ENCODE measurements around the gene OR52W1.

Gene OR52W1, protein sequence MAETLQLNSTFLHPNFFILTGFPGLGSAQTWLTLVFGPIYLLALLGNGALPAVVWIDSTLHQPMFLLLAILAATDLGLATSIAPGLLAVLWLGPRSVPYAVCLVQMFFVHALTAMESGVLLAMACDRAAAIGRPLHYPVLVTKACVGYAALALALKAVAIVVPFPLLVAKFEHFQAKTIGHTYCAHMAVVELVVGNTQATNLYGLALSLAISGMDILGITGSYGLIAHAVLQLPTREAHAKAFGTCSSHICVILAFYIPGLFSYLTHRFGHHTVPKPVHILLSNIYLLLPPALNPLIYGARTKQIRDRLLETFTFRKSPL

DNA sequence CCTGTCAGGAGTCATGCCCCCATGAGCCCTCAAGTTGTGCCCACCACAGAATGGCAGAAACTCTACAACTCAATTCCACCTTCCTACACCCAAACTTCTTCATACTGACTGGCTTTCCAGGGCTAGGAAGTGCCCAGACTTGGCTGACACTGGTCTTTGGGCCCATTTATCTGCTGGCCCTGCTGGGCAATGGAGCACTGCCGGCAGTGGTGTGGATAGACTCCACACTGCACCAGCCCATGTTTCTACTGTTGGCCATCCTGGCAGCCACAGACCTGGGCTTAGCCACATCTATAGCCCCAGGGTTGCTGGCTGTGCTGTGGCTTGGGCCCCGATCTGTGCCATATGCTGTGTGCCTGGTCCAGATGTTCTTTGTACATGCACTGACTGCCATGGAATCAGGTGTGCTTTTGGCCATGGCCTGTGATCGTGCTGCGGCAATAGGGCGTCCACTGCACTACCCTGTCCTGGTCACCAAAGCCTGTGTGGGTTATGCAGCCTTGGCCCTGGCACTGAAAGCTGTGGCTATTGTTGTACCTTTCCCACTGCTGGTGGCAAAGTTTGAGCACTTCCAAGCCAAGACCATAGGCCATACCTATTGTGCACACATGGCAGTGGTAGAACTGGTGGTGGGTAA is at the start of gene OR52W1:
Gene OR52W1 (plus strand): TSS at position 51 of the 637 bp plus-strand sequence. CDS start 0 bp downstream, at position 51.
- Mint-ChIP-seq H3K27me3 (no peaks in the 10 kb centered on the region), H3K36me3 (ENCODE audit: insufficient read depth) (peaks cover 8% of the 10 kb centered on the region), H3K4me3 (no peak within 1 kb of the TSS), H3K9me3 (peaks cover 4% of the 10 kb centered on the region), H3K27ac (ENCODE audit: low read depth) (peak within 1 kb of the TSS; percentile 86), H3K4me1 (peaks cover 64% of the 10 kb centered on the region)
- no peak for DNase-seq (ENCODE audit: low spot score in 2 of 2)
- no peak for ATAC-seq (replicated peaks; ENCODE audit: extremely low read depth, poor library complexity, severe bottlenecking)

DNA sequence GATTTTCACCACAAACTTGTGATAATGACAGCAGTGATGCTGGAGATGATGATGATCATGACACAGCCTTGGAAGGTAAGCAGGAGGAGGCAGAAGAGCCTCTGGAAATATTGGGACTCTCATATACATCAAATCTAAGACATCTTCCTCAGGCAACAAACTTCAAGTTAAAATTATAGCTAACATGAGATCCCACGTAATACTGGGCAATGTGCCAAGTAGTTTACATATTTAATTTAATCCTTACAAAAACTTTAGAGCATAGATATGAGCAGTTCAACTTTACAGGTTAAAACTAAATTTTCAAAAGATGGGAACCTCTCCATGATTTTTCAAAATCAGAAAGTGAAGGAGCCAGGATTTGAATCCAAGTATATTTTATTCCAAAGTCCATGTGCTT is 47.9 kb upstream of the OR52W1 start:
- Mint-ChIP-seq H3K4me3 (no peak overlapping the region), H3K36me3 (ENCODE audit: insufficient read depth) (no peaks in the 10 kb centered on the region), H3K27me3 (peaks cover 9% of the 10 kb centered on the region), H3K4me1 (no peaks in the 10 kb centered on the region), H3K9me3 (no peaks in the 10 kb centered on the region), H3K27ac (ENCODE audit: low read depth) (no peak overlapping the region)
- ATAC-seq (replicated peaks; ENCODE audit: extremely low read depth, poor library complexity, severe bottlenecking): no peak
- DNase-seq (ENCODE audit: low spot score in 2 of 2): no peak

DNA sequence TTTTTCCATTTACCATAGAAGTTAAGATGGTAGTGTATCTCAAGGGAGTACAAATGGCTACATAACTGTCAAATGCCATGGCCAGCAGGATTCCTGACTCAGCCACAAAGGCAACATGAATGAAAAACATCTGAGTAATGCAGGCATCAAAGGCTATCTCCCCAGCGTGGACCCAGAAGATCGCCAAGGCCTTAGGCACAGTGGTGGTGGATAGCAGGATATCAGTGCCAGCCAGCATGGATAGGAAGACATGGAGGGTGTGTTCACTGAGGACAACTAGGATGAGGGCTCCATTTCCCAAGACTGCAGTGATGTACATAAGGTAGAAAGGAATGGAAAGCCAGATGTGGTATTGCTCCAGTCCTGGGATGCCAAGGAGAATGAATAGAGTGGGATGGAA is 46.9 kb upstream of the OR52W1 start:
- H3K27me3 Mint-ChIP-seq: peaks cover 9% of the 10 kb centered on the region
- no peaks in the 10 kb centered on the region for H3K4me1 Mint-ChIP-seq
- no peak overlapping the region for H3K4me3 Mint-ChIP-seq
- DNase-seq (ENCODE audit: low spot score in 2 of 2) (no peak), ATAC-seq (replicated peaks; ENCODE audit: extremely low read depth, poor library complexity, severe bottlenecking) (no peak)
- H3K9me3 Mint-ChIP-seq: no peaks in the 10 kb centered on the region
- H3K36me3 Mint-ChIP-seq (ENCODE audit: insufficient read depth): no peaks in the 10 kb centered on the region
- H3K27ac Mint-ChIP-seq (ENCODE audit: low read depth): no peak overlapping the region

DNA sequence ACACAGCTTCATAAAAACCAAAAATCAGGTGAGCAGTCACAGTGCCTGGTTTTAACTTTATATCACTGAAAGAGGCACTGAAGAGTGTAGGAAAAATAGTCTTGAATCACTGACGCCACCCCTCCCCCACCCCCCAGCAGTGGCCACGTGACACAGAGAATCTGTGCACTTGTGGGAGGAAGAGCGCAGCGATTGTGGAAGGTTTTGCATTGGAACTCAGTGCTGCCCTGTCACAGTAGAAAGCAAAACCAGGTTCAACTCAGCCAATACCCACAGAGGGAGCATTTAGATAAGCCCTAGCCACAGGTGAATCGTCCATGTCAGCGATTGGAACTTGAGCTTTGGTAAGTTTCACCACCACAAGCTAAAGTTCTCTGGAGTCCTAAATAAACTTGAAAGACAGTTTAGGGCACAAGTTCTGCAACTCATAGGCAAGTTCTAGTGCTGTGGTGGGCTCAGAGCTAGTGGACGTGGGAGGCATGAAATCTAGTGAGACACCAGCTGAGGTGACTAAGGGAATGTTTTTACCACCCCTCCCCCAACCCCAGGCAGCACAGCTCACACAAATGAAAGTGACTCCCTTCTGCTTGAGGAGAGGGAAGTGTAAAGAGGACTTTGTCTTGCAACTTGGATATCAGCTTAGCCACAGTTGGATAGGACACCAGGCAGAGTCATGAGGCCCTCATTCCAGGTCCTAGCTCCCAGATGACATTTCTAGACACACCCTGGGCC is 42.2 kb upstream of the OR52W1 start:
- DNase-seq (ENCODE audit: low spot score in 2 of 2): no peak
- no peak overlapping the region for H3K4me3 Mint-ChIP-seq
- no peaks in the 10 kb centered on the region for H3K36me3 Mint-ChIP-seq (ENCODE audit: insufficient read depth)
- no peaks in the 10 kb centered on the region for H3K4me1 Mint-ChIP-seq
- peaks cover 14% of the 10 kb centered on the region for H3K27me3 Mint-ChIP-seq
- H3K27ac Mint-ChIP-seq (ENCODE audit: low read depth): no peak overlapping the region
- no peaks in the 10 kb centered on the region for H3K9me3 Mint-ChIP-seq
- no peak for ATAC-seq (replicated peaks; ENCODE audit: extremely low read depth, poor library complexity, severe bottlenecking)

DNA sequence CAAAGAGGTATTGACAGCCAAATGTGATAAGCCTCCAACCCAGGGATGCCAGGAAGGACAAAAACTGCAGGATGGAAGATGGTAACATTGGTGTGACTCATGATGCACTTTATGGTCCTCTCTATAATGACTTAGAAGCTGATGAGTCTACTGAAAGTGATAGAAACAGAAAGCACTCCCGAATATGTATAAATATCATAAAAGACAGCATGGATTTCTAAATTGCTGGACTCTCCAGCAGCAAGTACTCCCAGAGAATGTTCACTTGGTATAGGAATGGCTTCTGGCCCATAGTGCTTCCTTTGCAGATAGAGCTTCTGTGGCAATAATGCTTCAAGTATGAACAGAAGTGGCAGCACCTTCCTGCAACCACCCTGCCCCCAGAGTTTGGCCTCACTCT is 28.8 kb upstream of the OR52W1 start, which contains the start of gene OR52B2:
Gene OR52B2 (minus strand): TSS at position 101 of the 400 bp plus-strand sequence. CDS start 0 bp downstream, at position 101.
- H3K36me3 Mint-ChIP-seq (ENCODE audit: insufficient read depth): no peaks in the 10 kb centered on the region
- DNase-seq (ENCODE audit: low spot score in 2 of 2) (no peak), ATAC-seq (replicated peaks; ENCODE audit: extremely low read depth, poor library complexity, severe bottlenecking) (no peak)
- no peaks in the 10 kb centered on the region for H3K9me3 Mint-ChIP-seq
- no peaks in the 10 kb centered on the region for H3K4me1 Mint-ChIP-seq
- H3K27ac Mint-ChIP-seq (ENCODE audit: low read depth): no peak within 1 kb of the TSS
- peaks cover 39% of the 10 kb centered on the region for H3K27me3 Mint-ChIP-seq
- no peak within 1 kb of the TSS for H3K4me3 Mint-ChIP-seq

DNA sequence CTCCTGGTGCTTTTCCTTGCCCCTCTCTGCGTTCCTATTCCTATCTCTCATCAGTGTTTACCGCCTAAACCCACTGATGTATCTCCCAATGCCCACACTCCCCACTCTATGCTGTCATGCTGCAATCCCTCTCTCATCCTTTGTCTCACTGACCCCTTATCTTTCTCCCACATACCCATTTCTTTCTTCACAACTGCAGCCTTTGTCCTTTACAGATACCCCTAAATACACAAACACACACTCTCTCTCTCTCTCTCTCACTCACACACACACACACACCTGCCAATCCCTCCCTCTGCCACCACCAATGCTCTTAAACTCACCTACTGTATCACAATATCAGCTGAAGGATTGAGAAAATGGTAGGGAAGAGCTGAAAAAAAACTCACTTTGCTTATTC is 23.6 kb upstream of the OR52W1 start:
- H3K4me3 Mint-ChIP-seq: no peak overlapping the region
- DNase-seq (ENCODE audit: low spot score in 2 of 2) (no peak), ATAC-seq (replicated peaks; ENCODE audit: extremely low read depth, poor library complexity, severe bottlenecking) (no peak)
- peaks cover 14% of the 10 kb centered on the region for H3K27me3 Mint-ChIP-seq
- H3K9me3 Mint-ChIP-seq: peaks cover 7% of the 10 kb centered on the region
- peaks cover 12% of the 10 kb centered on the region for H3K4me1 Mint-ChIP-seq
- no peak overlapping the region for H3K27ac Mint-ChIP-seq (ENCODE audit: low read depth)
- H3K36me3 Mint-ChIP-seq (ENCODE audit: insufficient read depth): no peaks in the 10 kb centered on the region

DNA sequence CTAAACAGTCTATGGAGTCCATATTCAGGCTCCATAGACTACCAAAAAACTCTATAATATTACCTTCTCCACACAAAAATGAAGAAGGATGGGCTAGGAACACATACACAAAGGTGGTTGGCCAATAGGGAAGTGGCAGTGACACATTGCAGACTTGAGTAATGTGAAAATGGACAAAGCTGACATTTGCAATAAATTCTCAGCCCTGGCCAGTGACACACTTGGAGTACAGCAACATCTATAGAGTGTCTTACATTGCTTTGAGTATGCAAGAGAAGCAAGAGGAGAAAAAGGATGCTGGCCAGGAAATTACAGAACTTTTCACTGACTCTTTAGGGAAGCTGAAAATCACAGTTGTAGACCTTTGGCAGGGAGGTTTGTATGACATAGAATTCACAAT is 7.3 kb upstream of the OR52W1 start:
- Mint-ChIP-seq H3K4me1 (peaks cover 9% of the 10 kb centered on the region), H3K9me3 (no peaks in the 10 kb centered on the region), H3K4me3 (no peak overlapping the region), H3K27ac (ENCODE audit: low read depth) (no peak overlapping the region), H3K36me3 (ENCODE audit: insufficient read depth) (peaks cover 2% of the 10 kb centered on the region), H3K27me3 (no peaks in the 10 kb centered on the region)
- no peak for ATAC-seq (replicated peaks; ENCODE audit: extremely low read depth, poor library complexity, severe bottlenecking)
- DNase-seq (ENCODE audit: low spot score in 2 of 2): no peak

DNA sequence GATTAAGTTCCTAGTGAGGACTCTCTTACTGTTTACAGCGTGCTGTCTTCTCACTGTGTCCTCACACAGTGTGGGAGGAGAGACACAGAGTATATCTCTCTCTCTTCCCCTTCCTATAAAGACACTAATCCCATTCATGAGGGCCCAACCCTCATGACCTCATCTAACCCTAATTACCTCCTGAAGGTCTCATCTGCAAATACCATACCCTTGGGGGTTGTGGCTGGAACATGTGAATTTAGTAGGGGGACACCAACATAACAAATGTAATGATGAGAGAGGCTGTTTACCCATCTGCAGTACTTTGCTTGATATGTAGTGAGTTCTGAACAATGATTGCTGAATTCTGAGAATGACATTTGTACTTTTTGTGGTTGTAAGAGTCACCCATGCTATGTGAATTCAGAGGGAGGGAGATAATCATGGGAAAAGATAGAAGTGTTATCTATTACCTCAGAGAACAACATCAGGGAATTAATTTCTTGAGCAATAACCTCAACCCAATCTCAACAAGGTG is 4.9 kb upstream of the OR52W1 start:
- ATAC-seq (replicated peaks; ENCODE audit: extremely low read depth, poor library complexity, severe bottlenecking) (no peak), DNase-seq (ENCODE audit: low spot score in 2 of 2) (no peak)
- no peaks in the 10 kb centered on the region for H3K9me3 Mint-ChIP-seq
- H3K27me3 Mint-ChIP-seq: no peaks in the 10 kb centered on the region
- H3K4me3 Mint-ChIP-seq: no peak overlapping the region
- H3K36me3 Mint-ChIP-seq (ENCODE audit: insufficient read depth): peaks cover 2% of the 10 kb centered on the region
- no peak overlapping the region for H3K27ac Mint-ChIP-seq (ENCODE audit: low read depth)
- peaks cover 20% of the 10 kb centered on the region for H3K4me1 Mint-ChIP-seq

DNA sequence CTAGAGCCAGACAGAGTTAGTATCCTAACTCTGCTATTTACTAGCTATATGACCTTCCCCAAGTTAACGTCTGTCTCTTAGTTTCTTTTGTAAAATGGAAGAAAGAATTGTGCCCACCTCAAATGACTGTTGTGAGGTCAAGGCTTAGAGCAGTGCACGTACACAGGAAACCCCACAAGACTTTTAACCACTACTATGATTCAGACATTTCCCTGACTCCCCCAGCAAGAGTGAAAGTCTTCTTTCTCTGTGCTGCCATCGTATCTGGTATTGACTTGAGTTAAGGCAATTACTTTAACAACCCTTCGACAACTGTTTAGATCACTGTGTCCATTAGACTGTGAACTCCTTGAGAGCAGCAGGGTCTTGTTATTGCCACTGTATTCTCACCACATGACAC is 2.6 kb upstream of the OR52W1 start:
- H3K27ac Mint-ChIP-seq (ENCODE audit: low read depth): peak overlapping the region; percentile 67
- H3K36me3 Mint-ChIP-seq (ENCODE audit: insufficient read depth): peaks cover 8% of the 10 kb centered on the region
- H3K9me3 Mint-ChIP-seq: peaks cover 4% of the 10 kb centered on the region
- H3K4me1 Mint-ChIP-seq: peaks cover 36% of the 10 kb centered on the region
- H3K27me3 Mint-ChIP-seq: no peaks in the 10 kb centered on the region
- peak overlapping the region; percentile 8 for H3K4me3 Mint-ChIP-seq
- ATAC-seq (replicated peaks; ENCODE audit: extremely low read depth, poor library complexity, severe bottlenecking): peak; percentile 68
- DNase-seq (ENCODE audit: low spot score in 2 of 2): no peak

DNA sequence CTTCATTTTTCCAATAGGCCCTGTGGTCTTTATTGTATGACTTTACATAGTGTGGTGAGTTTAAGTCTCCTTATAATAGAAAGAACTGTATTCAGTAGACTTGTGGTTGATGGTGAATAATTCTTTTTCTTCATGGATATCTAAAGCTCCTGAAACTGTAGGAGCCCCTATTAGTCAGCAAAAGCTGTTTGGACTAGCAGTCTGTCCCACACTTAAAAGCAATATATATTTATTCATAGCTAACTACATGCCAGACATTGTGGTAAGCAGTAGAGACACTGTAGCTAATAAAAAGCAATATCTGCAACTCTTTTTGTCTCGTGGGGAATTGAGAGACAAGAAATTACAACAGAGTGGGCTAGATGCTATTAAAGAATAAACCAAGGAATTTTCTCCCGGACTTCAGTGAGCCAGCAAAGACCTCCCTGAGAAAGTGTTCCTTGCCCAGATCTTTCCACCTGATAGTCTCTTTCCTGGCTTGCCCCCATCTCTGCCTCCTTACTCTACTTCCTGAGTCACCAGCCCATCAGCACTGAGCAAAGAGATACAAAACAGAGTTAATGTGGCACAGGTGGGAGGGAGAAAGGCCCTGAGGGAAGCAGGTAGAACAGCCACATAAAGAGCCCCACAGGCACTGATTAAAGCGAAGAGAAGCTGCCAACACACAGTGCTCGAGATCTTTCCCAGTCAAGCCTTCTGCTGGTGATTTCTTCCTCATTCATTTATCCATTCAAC is 1.4 kb upstream of the OR52W1 start:
- Mint-ChIP-seq H3K27ac (ENCODE audit: low read depth) (no peak overlapping the region), H3K36me3 (ENCODE audit: insufficient read depth) (peaks cover 6% of the 10 kb centered on the region)

DNA sequence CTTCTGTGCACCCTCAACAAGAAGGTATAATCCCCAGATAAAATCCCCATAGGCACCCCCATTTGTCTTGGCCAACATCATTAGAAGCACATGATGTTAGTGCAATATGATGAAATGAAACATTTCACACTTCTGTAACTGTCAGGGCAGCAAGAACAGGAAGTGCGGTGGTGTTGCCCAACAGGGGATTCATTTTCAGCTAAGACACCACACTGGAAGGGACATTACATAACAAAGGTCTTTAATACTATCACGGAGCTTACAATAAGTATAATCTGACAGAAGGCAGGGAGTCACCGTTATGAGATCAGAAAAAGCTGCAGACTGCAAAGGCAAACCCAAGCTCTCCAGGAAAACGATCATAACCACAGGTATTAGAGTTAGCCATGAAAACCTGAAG is 2.0 kb downstream of the OR52W1 start:
- Mint-ChIP-seq H3K4me3 (peak overlapping the region; percentile 42), H3K9me3 (peaks cover 4% of the 10 kb centered on the region), H3K27ac (ENCODE audit: low read depth) (peak overlapping the region; percentile 86), H3K27me3 (no peaks in the 10 kb centered on the region), H3K36me3 (ENCODE audit: insufficient read depth) (peaks cover 8% of the 10 kb centered on the region), H3K4me1 (peaks cover 77% of the 10 kb centered on the region)
- peak; percentile 64 for ATAC-seq (replicated peaks; ENCODE audit: extremely low read depth, poor library complexity, severe bottlenecking)
- DNase-seq (ENCODE audit: low spot score in 2 of 2): no peak

More for the DNA sequence above, 1.4 kb upstream of the OR52W1 start:
- H3K4me1 Mint-ChIP-seq: peaks cover 47% of the 10 kb centered on the region
- H3K9me3 Mint-ChIP-seq: peaks cover 4% of the 10 kb centered on the region
- DNase-seq (ENCODE audit: low spot score in 2 of 2) (no peak), ATAC-seq (replicated peaks; ENCODE audit: extremely low read depth, poor library complexity, severe bottlenecking) (no peak)
- no peak overlapping the region for H3K4me3 Mint-ChIP-seq
- no peaks in the 10 kb centered on the region for H3K27me3 Mint-ChIP-seq

DNA sequence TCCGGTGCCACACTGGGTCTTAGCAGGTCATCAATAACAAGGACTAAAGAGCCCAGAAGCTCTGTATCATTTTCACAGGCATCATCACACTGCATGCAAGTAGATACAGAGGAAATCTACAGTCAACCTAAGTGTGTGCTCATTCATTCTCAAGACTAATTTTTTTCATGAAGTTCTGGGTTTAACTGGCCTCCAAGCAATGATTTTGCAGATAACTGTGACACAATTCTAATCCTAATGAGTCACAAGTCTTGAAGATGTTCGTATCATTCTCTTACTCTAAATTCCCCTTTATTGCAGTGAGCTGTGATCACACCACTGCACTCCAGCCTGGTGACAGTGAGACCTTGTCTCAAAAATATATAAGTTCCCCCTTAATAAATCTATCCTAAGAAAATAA is 2.5 kb downstream of the OR52W1 start:
- peak overlapping the region; percentile 86 for H3K27ac Mint-ChIP-seq (ENCODE audit: low read depth)
- peak; percentile 66 for ATAC-seq (replicated peaks; ENCODE audit: extremely low read depth, poor library complexity, severe bottlenecking)
- DNase-seq (ENCODE audit: low spot score in 2 of 2): no peak
- H3K27me3 Mint-ChIP-seq: no peaks in the 10 kb centered on the region
- peaks cover 72% of the 10 kb centered on the region for H3K4me1 Mint-ChIP-seq
- H3K36me3 Mint-ChIP-seq (ENCODE audit: insufficient read depth): peaks cover 10% of the 10 kb centered on the region
- H3K4me3 Mint-ChIP-seq: peak overlapping the region; percentile 42
- peaks cover 4% of the 10 kb centered on the region for H3K9me3 Mint-ChIP-seq
